GM12875 (cell line): ENCODE results near the gene FBXO48.

Source experiments
- H3K4me3 ChIP-seq: one replicate; pipeline ENCODE4 v1.5.1; 2011; ENCODE audit warnings: low read depth, low read length, control low read depth
- CTCF ChIP-seq: IDR thresholded peaks from 2 replicates; pipeline ENCODE4 v1.5.1; 2011; ENCODE audit warnings: low read depth, mild to moderate bottlenecking, control low read depth, inconsistent platforms, low read length, moderate library complexity, borderline replicate concordance; ENCODE audit not compliant: insufficient read depth

FBXO48 gene

DNA sequence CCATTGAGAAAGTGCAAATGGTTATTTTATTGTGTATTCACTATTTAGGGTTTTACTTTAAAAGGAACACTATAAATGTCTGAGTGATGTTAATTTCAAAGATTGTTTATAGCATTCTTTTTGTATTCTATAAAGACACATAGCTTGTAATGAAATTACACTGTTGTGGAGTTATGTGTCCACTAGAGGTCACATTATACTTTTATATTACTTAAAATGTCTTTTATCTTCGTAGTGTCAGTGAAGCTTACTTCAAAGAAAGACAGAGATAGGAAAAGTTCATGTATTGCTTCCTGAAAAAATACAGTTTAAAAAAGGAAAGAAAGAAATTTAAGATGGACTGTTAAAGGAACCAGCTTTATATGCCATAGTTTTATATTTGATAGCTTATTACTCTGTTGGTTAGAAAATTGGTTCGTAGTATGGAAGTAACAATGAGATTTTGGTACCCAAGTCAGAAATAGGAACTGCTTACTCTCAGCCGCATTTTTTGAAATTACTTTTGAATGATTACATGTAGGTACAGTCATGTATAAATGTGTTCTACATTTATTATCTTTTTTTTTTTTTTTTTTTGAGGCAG is 20.8 kb upstream of the FBXO48 start:
- H3K4me3 ChIP-seq: no peak overlapping the region
- TF ChIP-seq CTCF: peak; percentile 7; the same call in 1 of the 2 replicates

GRCh38 chr2:68483011-68483410 is 15.9 kb upstream of the FBXO48 start:
- TF ChIP-seq CTCF: no peak
- H3K4me3 ChIP-seq: no peak overlapping the region

DNA sequence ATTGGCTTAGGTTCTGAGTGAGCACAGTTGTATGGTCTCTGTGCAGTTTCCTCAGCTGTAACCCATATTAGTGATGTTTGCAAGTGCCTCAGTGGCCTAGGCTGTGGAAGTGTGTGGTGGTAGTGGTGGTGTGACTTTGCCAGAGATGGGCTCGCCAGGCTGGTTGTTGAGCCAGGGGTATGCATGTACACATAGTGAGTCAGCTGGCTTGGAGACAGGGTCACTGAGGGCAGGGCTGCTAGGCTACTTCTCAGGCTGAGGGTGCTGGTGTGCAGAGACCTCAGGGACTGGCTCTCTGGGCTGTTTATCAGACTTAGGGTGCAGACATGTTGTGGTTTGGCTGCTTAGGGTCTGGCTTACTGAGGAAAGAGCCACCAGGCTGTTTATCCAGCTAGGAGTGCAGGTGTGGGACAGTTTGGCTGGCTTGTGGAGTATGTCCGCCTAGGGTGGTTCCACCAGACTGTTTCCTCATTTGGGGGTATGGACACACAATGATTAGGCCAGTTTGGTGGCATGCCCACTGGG is 15.3 kb upstream of the FBXO48 start:
- no peak overlapping the region for H3K4me3 ChIP-seq
- no peak for TF ChIP-seq CTCF

DNA sequence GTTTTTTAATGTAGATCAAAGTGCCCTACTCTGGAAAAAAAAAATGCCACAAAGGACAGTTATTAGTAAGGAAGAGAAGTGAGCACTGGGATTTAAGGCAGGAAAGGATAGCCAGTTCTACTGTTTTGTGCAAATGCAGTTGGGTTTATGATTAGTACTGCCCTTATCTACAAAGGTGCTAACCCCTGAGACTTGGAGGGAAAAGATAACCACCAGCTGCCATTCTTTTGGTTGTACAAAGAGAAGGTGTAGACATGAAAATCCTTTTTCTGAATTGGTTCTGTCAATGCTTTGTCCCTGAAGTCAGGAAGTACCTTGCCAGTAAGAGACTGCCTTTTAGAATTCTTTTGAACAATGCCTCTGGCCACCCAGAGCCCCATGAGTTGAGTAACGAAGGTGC is 11.6 kb upstream of the FBXO48 start:
- no peak overlapping the region for H3K4me3 ChIP-seq
- no peak for TF ChIP-seq CTCF

DNA sequence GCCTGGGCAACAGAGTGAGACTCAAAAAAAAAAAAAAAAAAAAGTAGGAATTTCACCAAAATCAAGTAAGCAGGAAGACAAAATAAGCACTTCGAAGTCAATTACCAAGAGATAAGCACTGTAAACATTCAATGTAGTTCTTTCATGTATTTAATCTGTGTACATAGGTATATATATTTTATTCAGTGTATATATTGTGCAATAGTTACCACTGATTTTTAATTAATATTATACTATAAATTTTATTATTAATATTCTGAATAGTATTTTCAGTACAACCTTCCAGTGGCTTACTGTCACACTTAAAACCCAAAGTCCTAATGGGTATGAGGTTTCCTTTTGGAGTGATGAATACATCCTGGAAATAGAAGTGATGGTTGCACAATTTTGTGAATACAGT is 9.4 kb upstream of the FBXO48 start:
- no peak for TF ChIP-seq CTCF
- H3K4me3 ChIP-seq: no peak overlapping the region

DNA sequence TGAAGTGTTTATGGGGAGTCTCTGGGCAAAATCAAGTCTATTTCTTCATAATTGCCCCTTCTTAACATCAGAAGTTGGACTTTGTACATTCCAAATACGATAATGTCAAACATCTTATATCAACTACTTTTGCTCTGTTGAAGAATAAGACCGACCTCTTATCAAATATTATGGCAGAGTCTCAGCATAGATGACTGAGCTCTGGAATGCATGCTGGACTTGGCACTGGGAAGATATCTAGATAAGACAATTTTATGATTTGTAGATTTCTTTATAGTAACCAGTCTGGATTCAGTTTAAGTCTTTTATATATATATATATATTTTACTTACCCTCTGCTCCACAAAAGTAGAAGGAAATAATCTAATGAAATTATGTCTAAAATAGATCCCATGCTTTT is 8.5 kb upstream of the FBXO48 start:
- no peak overlapping the region for H3K4me3 ChIP-seq
- TF ChIP-seq CTCF: no peak

DNA sequence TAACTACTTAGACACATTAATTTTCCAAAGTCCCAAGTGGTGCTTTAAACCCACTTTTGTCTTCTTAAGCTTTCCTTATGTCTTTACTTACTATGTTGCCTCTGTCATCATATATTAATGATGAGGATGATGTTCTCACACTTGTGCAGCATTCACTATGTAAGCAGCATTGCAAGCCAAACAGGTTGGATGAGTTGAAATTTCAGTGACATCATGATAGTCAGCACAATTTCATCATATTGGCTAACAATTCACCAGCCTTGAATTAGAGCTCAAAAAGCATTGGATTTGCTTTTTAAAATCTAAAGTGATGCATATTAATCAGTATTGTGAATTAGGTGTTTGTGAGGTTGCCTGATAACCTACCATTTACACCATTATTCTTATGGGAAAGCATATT is 8.0 kb upstream of the FBXO48 start:
- TF ChIP-seq CTCF: no peak
- H3K4me3 ChIP-seq: no peak overlapping the region
